Mesenchymal stem cell (in vitro differentiated cells and primary cell): ENCODE results near the gene IL22.

ENCODE experiments used
- DNase-seq: peaks from one replicate; pipeline ENCODE4 v3.0.0-alpha.2; 2013
- H2AFZ ChIP-seq: one replicate; pipeline ENCODE4 v1.6.1; 2013; ENCODE audit warnings: low read depth, mild to moderate bottlenecking, control low read depth, inconsistent platforms, low read length, moderate library complexity
- H2AK5ac ChIP-seq: 2 replicates; pipeline ENCODE4 v1.6.1; 2013; ENCODE audit warnings: low read length, moderate library complexity, mild to moderate bottlenecking, inconsistent platforms; ENCODE audit not compliant: severe bottlenecking
- H2BK120ac ChIP-seq: one replicate; pipeline ENCODE4 v1.6.1; 2013; ENCODE audit warnings: low read depth, mild to moderate bottlenecking, inconsistent platforms, low read length, moderate library complexity
- H2BK12ac ChIP-seq, 2 experiments: one replicate each; pipeline ENCODE4 v1.6.1; 2013; ENCODE audit warnings: inconsistent platforms in 2 of 2, low read length in 2 of 2, mild to moderate bottlenecking in 2 of 2, moderate library complexity in 2 of 2, control low read depth in 1 of 2
- H2BK15ac ChIP-seq: one replicate; pipeline ENCODE4 v1.6.1; 2013; ENCODE audit warnings: mild to moderate bottlenecking, low read depth, inconsistent platforms; ENCODE audit not compliant: poor library complexity, severe bottlenecking
- H2BK5ac ChIP-seq: 2 replicates; pipeline ENCODE4 v1.6.1; 2013; ENCODE audit warnings: low read depth, mild to moderate bottlenecking, low read length, control low read depth, inconsistent platforms; ENCODE audit not compliant: poor library complexity, severe bottlenecking
- H3K14ac ChIP-seq, 2 experiments: one replicate each; pipeline ENCODE4 v1.6.1; 2013; ENCODE audit warnings: inconsistent platforms in 2 of 2, low read length in 2 of 2, control low read depth in 1 of 2, mild to moderate bottlenecking in 1 of 2, moderate library complexity in 1 of 2
- H3K18ac ChIP-seq, 2 experiments: one replicate each; pipeline ENCODE4 v1.6.1; 2013; ENCODE audit warnings: inconsistent platforms in 2 of 2, low read length in 2 of 2, control low read depth in 1 of 2, low read depth in 1 of 2, mild to moderate bottlenecking in 1 of 2
- H3K23ac ChIP-seq, 2 experiments: one replicate each; pipeline ENCODE4 v1.6.1; 2013; ENCODE audit warnings: inconsistent platforms in 2 of 2, low read length in 2 of 2, mild to moderate bottlenecking in 2 of 2, moderate library complexity in 2 of 2, control low read depth in 1 of 2
- H3K27ac ChIP-seq: 2 replicates; pipeline ENCODE4 v1.5.1; 2013; ENCODE audit warnings: mild to moderate bottlenecking, moderate library complexity, low read length, control low read depth, inconsistent platforms; ENCODE audit not compliant: poor library complexity, severe bottlenecking
- H3K27me3 ChIP-seq, 2 experiments: 2 replicates each; pipeline versions ENCODE4 v1.6.1 to v1.7.0; 2013; ENCODE audit warnings: low read length in 2 of 2, mild to moderate bottlenecking in 2 of 2, moderate library complexity in 2 of 2, control low read depth in 1 of 2, inconsistent platforms in 1 of 2; ENCODE audit not compliant: control insufficient read depth in 1 of 2, insufficient read depth in 1 of 2
- H3K36me3 ChIP-seq, 2 experiments: 2 replicates each; pipeline versions ENCODE4 v1.6.1 to v1.7.0; 2013; ENCODE audit warnings: low read length in 2 of 2, control low read depth in 1 of 2, inconsistent platforms in 1 of 2, low read depth in 1 of 2, mild to moderate bottlenecking in 1 of 2; ENCODE audit not compliant: insufficient read depth in 2 of 2, control insufficient read depth in 1 of 2
- H3K4ac ChIP-seq, 2 experiments: one replicate each; pipeline ENCODE4 v1.6.1; 2013; ENCODE audit warnings: inconsistent platforms in 2 of 2, low read length in 2 of 2, mild to moderate bottlenecking in 2 of 2, moderate library complexity in 2 of 2, control low read depth in 1 of 2, low read depth in 1 of 2
- H3K4me1 ChIP-seq: 2 replicates; pipeline ENCODE4 v1.6.1; 2013; ENCODE audit warnings: low read depth, low read length, control low read depth; ENCODE audit not compliant: control insufficient read depth, insufficient read depth
- H3K4me2 ChIP-seq: 2 replicates; pipeline ENCODE4 v1.6.1; 2013; ENCODE audit warnings: low read length, mild to moderate bottlenecking, inconsistent platforms; ENCODE audit not compliant: poor library complexity, severe bottlenecking
- H3K4me3 ChIP-seq, 2 experiments: 2 replicates each; pipeline versions ENCODE4 v1.5.1 to v1.7.0; 2013; ENCODE audit warnings: low read length in 2 of 2, mild to moderate bottlenecking in 2 of 2, control low read depth in 1 of 2, low read depth in 1 of 2; ENCODE audit not compliant: insufficient read depth in 1 of 2
- H3K79me1 ChIP-seq: replicated peaks from 2 replicates; pipeline ENCODE4 v1.6.1; 2013; ENCODE audit warnings: mild to moderate bottlenecking, control low read depth, low read length, inconsistent platforms; ENCODE audit not compliant: poor library complexity, severe bottlenecking
- H3K9ac ChIP-seq: 2 replicates; pipeline ENCODE4 v1.7.0; 2013; ENCODE audit warnings: mild to moderate bottlenecking, low read length, moderate library complexity
- H3K9me3 ChIP-seq: 2 replicates; pipeline ENCODE4 v1.7.0; 2013; ENCODE audit warnings: mild to moderate bottlenecking, low read length; ENCODE audit not compliant: control insufficient read depth
- H4K8ac ChIP-seq: one replicate; pipeline ENCODE4 v1.6.1; 2013; ENCODE audit warnings: inconsistent platforms, mild to moderate bottlenecking, low read length, moderate library complexity
- H4K91ac ChIP-seq: one replicate; pipeline ENCODE4 v1.6.1; 2013; ENCODE audit warnings: mild to moderate bottlenecking, low read length, inconsistent platforms
- WGBS: methylation state at CpG from one replicate; pipeline ENCODE4 v1.1.7; 2013; ENCODE audit warnings: mixed read lengths; 5-methylcytosine and 5-hydroxymethylcytosine counted together

IL22 gene

DNA sequence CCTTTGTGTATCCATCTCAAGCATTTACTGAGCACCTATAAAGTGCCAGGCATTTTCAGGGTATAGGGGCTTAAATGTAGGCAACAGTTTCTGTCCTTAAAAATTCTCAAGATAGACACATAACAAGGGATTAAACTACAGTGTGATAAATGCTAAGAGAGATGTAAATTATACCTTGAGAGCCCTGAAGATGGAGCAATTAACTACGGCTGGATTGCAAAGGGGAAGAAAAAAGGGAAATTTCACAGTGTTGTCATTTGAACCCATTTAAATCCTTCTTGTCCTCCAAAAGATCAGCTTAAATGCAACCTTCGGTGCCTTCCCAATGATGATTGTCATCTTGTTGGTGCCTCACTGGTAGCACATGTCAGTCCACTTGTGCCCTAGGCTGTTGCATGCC lies 16.3 kb downstream of the IL22 start:
- Histone ChIP-seq H3K4me3 (peak overlapping the region in 1 of 2 experiments; percentile 57), H2AFZ (no peak overlapping the region), H3K23ac (no peak overlapping the region), H4K91ac (no peak overlapping the region), H2AK5ac (no peak overlapping the region), H3K27ac (no peak overlapping the region), H2BK120ac (no peak overlapping the region), H3K79me1 (no peaks in the 10 kb centered on the region), H3K36me3 (no peaks in the 10 kb centered on the region), H2BK15ac (no peak overlapping the region), H3K14ac (no peak overlapping the region), H3K4ac (no peak overlapping the region), H3K18ac (no peak overlapping the region), H3K9me3 (no peaks in the 10 kb centered on the region), H3K4me2 (no peak overlapping the region), H2BK12ac (no peak overlapping the region), H2BK5ac (no peak overlapping the region), H3K27me3 (no peaks in the 10 kb centered on the region), H4K8ac (peak overlapping the region; percentile 16), H3K4me1 (peaks cover 4% of the 10 kb centered on the region), H3K9ac (peak overlapping the region; percentile 33)
- DNase-seq: no peak
- WGBS: 98% methylated on average over 2 of the region's 2 CpGs

DNA sequence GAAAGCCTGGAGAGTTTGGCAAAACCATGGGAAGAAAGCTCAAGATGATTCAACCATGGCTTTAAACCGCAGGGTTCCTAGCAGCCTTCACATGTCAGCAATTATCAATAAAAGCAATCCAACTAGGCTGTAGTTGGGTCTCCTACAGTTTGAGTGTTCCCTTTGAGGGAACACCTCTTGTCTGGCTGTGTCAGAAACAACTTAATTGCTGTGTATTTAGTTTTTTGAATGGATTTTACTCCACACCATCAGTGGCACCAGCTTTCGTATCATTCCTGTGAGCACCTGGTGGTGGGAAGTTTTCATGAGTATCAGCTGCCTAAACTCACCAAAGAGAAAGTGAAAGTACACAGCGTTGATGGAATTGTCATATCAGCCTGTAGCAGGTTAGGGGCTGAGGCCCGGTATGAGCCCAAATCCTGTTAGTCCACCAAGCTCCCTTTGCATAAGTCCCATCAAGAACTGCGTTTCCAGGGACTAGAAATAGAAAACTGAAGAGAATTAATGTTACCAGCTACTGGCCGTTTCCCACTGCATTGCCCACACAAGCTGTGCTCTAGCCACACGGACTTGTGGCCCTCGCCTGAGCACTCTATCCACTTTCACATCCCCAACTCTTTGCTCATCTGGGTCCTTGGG lies 16.9 kb downstream of the IL22 start:
- no peak for DNase-seq
- Histone ChIP-seq H2AK5ac (no peak overlapping the region), H2BK12ac (no peak overlapping the region), H3K23ac (no peak overlapping the region), H2BK120ac (no peak overlapping the region), H3K9me3 (no peaks in the 10 kb centered on the region), H2AFZ (no peak overlapping the region), H3K36me3 (no peaks in the 10 kb centered on the region), H2BK5ac (no peak overlapping the region), H3K27ac (no peak overlapping the region), H4K91ac (no peak overlapping the region), H2BK15ac (no peak overlapping the region), H3K18ac (no peak overlapping the region), H3K4ac (no peak overlapping the region), H3K27me3 (no peaks in the 10 kb centered on the region), H3K9ac (peak overlapping the region; percentile 33), H3K79me1 (no peaks in the 10 kb centered on the region), H3K4me2 (no peak overlapping the region), H3K4me3 (peak overlapping the region in 1 of 2 experiments; percentile 57), H4K8ac (peak overlapping the region; percentile 16), H3K4me1 (peaks cover 4% of the 10 kb centered on the region), H3K14ac (no peak overlapping the region)
- WGBS: 91% methylated on average over 7 of the region's 8 CpGs

GRCh38 chr12:68235576-68235975 lies 17.8 kb downstream of the IL22 start:
- Histone ChIP-seq H3K9ac (no peak overlapping the region), H3K4ac (no peak overlapping the region), H4K8ac (no peak overlapping the region), H3K79me1 (no peaks in the 10 kb centered on the region), H2BK5ac (no peak overlapping the region), H3K27me3 (no peaks in the 10 kb centered on the region), H3K4me3 (no peak overlapping the region), H3K23ac (no peak overlapping the region), H2BK120ac (no peak overlapping the region), H3K4me2 (no peak overlapping the region), H2AFZ (no peak overlapping the region), H3K14ac (no peak overlapping the region), H2BK15ac (no peak overlapping the region), H4K91ac (no peak overlapping the region), H3K27ac (no peak overlapping the region), H3K9me3 (no peaks in the 10 kb centered on the region), H3K36me3 (no peaks in the 10 kb centered on the region), H3K4me1 (peaks cover 4% of the 10 kb centered on the region), H3K18ac (no peak overlapping the region), H2AK5ac (no peak overlapping the region), H2BK12ac (no peak overlapping the region)
- 92% methylated on average over 2 of the region's 2 CpGs for WGBS
- no peak for DNase-seq

DNA sequence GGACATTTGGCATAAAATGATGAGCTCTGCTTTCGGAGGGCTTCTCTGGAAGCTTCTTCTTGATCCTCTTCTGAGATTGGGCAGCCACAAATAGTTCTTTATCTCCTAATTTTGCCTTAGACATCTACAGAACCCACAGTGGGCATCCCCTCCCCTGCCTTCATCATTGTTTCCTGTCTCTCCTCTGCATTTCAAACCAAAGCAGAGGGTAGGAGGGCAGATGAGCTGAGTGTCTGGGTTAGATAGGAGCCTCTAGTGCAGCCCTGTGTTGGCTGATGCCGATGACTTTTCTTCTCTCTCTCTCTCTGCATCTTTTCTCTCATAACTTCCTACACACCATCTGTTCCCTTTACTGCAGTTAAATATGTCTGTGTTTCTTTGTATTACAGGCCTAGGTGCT lies 19.3 kb downstream of the IL22 start:
- no peaks in the 10 kb centered on the region for H3K27me3 ChIP-seq
- H3K9me3 ChIP-seq: no peaks in the 10 kb centered on the region
- DNase-seq: no peak
- no peak overlapping the region for H3K27ac ChIP-seq
- H4K8ac ChIP-seq: no peak overlapping the region
- H3K4ac ChIP-seq: no peak overlapping the region
- H3K9ac ChIP-seq: no peak overlapping the region
- no peaks in the 10 kb centered on the region for H3K36me3 ChIP-seq
- no peak overlapping the region for H2AFZ ChIP-seq
- H3K4me2 ChIP-seq: no peak overlapping the region
- no peak overlapping the region for H2BK15ac ChIP-seq
- H2BK5ac ChIP-seq: no peak overlapping the region
- no peaks in the 10 kb centered on the region for H3K79me1 ChIP-seq
- no peak overlapping the region for H2BK12ac ChIP-seq
- no peak overlapping the region for H2BK120ac ChIP-seq
- H3K4me1 ChIP-seq: peaks cover 2% of the 10 kb centered on the region
- no peak overlapping the region for H3K14ac ChIP-seq
- no peak overlapping the region for H2AK5ac ChIP-seq
- H3K4me3 ChIP-seq: no peak overlapping the region
- WGBS: no CpG with 5 or more reads among the region's 2 CpGs
- no peak overlapping the region for H3K18ac ChIP-seq
- no peak overlapping the region for H3K23ac ChIP-seq
- no peak overlapping the region for H4K91ac ChIP-seq
